HG03342 (cell line): ENCODE measurements around the gene GNE.

ENCODE experiments used
- ATAC-seq: cut with Tn5 transposase; IDR thresholded peaks from one replicate; pipeline ENCODE4 v1.9.1; 2021; ENCODE audit warnings: mild to moderate bottlenecking, moderate library complexity; ENCODE audit not compliant: unreplicated experiment

The GNE gene

DNA sequence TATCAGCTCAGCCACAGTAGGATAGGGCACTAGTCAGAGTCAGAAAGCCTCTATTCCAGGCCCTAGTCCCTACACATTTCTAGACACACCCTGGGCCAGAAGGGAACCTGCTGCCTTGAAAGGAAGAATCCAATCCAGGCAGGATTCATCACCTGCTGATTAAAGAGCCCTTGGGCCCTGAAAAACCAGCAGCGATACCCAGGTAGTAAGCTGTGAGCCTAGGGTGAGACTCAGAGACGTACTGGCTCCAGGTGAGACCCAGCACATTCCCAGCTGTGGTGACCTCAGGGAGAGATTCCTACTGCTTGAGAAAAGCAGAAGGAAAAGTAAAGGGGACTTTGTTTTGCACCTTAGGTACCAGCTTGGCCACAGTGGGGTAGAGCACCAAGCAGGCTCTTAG lies 84.4 kb downstream of the GNE start:
- no peak for ATAC-seq

DNA sequence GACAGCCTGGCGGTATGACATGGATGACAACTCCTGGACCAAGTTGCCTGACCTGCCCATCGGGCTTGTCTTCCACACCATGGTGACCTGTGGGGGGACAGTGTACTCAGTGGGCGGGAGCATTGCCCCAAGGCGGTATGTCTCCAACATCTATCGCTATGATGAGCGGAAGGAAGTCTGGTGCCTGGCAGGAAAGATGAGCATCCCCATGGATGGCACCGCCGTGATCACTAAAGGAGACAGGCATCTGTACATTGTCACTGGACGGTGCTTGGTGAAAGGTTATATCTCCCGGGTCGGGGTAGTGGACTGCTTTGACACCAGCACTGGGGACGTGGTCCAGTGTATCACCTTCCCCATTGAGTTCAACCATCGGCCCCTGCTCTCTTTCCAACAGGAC lies 87.7 kb downstream of the GNE start:
- ATAC-seq: no peak

DNA sequence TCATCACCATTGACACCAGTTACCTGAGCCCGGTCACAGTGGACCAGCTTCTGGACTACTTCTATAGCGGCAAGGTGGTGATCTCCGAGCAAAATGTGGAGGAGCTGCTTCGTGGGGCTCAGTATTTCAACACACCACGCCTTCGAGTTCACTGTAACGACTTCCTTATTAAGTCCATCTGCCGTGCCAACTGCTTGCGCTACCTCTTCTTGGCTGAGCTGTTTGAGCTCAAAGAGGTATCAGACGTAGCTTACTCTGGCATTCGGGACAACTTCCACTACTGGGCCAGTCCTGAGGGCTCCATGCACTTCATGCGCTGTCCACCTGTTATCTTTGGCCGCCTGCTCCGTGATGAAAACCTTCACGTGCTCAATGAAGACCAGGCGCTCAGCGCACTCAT lies 88.5 kb downstream of the GNE start:
- no peak for ATAC-seq

DNA sequence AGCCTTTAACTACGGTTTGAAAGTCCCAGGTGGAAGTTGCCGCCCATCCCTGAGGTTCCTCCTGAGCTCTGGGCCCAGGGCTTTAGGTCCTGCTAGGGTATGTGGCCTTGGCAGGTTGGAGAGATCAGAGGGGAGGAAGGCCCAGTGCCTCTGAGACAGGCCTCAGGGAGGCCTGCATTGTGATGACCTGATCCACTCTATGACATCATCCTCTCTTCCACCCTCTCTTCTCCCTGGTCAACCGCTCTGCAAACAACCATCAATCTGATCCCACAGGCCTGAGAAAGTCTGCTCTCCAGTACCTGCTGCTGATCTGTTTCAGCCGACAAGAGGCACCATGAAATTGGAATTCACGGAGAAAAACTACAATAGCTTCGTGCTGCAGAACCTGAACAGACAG lies 89.1 kb downstream of the GNE start, which contains the start of gene CCIN:
CCIN (plus strand) TSS at position 223 of the 400 bp plus-strand sequence; CDS start at position 338, 115 bp downstream.
- ATAC-seq: no peak

DNA sequence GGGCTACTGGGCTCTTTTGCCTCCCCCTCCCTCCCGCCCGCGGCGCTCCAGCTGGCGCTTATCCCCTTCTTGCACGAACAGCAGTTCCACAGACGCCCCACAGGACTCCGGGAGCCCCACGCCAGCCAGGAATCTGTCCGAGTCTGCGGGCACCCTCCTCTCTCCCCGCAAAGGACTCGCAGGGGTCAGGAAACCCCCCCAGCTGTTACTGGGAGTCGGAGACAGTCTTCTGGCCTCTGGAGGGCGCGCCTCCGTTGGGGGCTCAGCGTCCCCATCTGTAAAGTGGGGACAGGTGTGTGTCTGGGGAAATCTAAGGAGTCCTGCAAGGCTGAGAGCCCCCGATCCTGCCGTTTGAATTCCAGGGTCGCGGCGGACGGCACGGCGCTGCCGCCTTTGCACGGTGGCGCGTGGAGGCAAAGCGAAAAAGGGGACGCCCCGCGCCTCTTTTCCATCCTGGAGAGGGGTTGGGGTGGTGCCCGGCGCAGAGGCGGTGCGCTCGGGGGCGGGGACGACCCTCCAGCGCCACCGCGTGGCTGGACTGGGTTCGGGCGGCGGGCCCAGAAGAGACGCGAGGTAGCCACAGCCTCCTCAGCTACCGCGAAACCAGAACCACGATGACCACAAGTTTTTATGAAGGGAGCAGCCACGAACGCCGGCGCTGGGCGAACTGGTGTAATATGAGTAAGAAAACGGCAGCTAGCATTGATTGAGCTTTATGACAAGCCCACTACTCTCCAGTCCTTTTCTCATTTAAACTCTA lies 91.9 kb downstream of the GNE start:
- ATAC-seq: peak; percentile 89

DNA sequence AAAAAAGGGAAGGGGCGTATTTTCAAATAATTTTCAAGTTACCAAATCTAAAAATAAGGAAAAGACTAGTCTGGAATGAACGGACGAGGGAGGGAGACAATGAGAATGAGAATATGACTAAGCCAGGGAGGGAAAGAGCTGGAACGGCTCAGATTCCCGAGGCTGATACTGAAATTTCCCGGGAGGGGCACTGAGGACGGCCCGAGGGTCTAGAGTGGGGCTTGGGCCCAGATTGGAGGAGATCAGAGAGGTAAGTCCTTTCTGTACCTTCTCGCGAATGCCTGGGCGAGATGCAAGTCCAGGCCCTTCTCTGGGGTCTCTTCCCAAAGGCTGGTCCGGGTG lies 92.5 kb downstream of the GNE start:
- no peak for ATAC-seq

DNA sequence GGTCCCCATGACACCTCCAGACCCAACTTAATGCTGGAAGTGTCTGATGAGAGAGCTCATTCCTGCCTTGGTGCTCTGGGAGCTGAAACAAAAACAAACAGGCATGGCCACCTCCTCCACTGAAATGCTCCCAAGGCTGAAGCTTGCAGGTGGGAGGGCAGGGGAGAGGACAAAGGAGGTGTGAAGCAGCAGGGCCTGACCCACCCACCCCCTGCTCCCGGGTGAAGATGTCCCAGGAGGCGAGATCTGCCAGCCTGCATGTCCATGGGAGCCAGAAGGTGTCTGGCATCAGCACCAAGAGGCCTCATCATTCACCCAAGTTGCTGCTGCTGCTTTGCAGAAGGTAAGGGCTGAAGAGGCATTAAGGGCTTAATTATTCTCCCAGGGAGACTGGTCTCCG lies 93.3 kb downstream of the GNE start:
- no peak for ATAC-seq
